ENCODE data around the gene AGRN. TPM values are rescaled to one million over a fixed set of nuclear protein-coding genes. Genes with fewer than 3 reads are reported as not detected.
"Not testable (repeated sequence)": the region's sequence is repeated elsewhere in the genome, so short reads cannot be mapped to it uniquely, and the experiment has no call there.

Gene AGRN
- total RNA-seq, 1 experiment from 2014 or later: 446 TPM

DNA sequence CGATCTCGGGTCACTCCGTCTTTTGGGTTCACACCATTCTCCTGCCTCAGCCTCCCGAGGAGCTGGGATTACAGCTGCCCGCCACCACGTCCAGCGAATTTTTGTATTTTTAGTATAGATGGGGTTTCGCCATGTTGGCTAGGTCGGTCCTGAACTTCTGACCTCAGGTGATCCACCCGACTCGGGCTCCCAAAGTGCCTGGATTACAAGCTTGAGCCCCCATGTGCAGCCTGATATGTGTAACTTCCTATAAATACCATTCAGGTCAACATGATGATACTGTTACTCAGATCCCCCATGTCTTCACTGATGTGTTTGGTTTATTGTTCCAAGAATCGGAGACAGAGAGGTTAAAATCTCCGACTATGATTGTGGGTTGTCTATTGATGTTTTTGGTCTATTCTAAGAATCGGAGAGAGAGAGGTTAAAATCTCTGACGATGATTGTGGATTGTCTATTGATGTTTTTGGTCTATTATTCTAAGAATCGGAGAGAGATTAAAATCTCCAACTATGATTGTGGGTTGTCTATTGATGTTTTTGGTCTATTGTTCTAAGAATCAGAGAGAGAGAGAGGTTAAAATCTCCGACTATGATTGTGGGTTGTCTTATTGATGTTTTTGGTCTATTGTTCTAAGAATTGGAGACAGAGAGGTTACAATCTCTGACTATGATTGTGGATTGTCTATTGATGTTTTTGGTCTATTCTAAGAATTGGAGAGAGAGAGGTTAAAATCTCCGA is 78.9 kb downstream of the AGRN start:
- H3K36me3 Mint-ChIP-seq (ENCODE audit: insufficient read depth, unreplicated experiment): peaks cover 13% of the 10 kb centered on the region
- H3K9me3 Mint-ChIP-seq (ENCODE audit: low read depth, unreplicated experiment): peaks cover 4% of the 10 kb centered on the region
- no peaks in the 10 kb centered on the region for H3K27me3 Mint-ChIP-seq (ENCODE audit: unreplicated experiment)
- intact Hi-C loops (cut with micrococcal nuclease; ENCODE audit: unreplicated experiment): no loop called here
- H3K4me3 Mint-ChIP-seq (ENCODE audit: low read depth, unreplicated experiment): no peak overlapping the region
- H3K4me1 Mint-ChIP-seq (ENCODE audit: low read depth, unreplicated experiment): no peaks in the 10 kb centered on the region
- no peak for DNase-seq
- TF ChIP-seq, protein P1, sequence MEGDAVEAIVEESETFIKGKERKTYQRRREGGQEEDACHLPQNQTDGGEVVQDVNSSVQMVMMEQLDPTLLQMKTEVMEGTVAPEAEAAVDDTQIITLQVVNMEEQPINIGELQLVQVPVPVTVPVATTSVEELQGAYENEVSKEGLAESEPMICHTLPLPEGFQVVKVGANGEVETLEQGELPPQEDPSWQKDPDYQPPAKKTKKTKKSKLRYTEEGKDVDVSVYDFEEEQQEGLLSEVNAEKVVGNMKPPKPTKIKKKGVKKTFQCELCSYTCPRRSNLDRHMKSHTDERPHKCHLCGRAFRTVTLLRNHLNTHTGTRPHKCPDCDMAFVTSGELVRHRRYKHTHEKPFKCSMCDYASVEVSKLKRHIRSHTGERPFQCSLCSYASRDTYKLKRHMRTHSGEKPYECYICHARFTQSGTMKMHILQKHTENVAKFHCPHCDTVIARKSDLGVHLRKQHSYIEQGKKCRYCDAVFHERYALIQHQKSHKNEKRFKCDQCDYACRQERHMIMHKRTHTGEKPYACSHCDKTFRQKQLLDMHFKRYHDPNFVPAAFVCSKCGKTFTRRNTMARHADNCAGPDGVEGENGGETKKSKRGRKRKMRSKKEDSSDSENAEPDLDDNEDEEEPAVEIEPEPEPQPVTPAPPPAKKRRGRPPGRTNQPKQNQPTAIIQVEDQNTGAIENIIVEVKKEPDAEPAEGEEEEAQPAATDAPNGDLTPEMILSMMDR (IDR thresholded peaks at IDR 0.05; ENCODE audit: unreplicated experiment): no peak
- CTCF ChIA-PET: no interaction called here
- no peak overlapping the region for H3K27ac Mint-ChIP-seq (ENCODE audit: unreplicated experiment)
- BruUV-seq (replicated peaks): no TSS peak

GRCh38 chr1:1099506-1100183 is 79.7 kb downstream of the AGRN start:
- H3K27me3 Mint-ChIP-seq (ENCODE audit: unreplicated experiment): no peaks in the 10 kb centered on the region

GRCh38 chr1:1100296-1100695 is 80.4 kb downstream of the AGRN start:
- H3K27ac Mint-ChIP-seq (ENCODE audit: unreplicated experiment): no peak overlapping the region
- no peaks in the 10 kb centered on the region for H3K27me3 Mint-ChIP-seq (ENCODE audit: unreplicated experiment)
- BruUV-seq (replicated peaks): no TSS peak
- intact Hi-C loops (cut with micrococcal nuclease; ENCODE audit: unreplicated experiment): no loop called here
- CTCF ChIA-PET: no interaction called here
- TF ChIP-seq, protein P1 (IDR thresholded peaks at IDR 0.05; ENCODE audit: unreplicated experiment): no peak
- no peak overlapping the region for H3K4me3 Mint-ChIP-seq (ENCODE audit: low read depth, unreplicated experiment)
- no peaks in the 10 kb centered on the region for H3K4me1 Mint-ChIP-seq (ENCODE audit: low read depth, unreplicated experiment)
- H3K36me3 Mint-ChIP-seq (ENCODE audit: insufficient read depth, unreplicated experiment): peaks cover 12% of the 10 kb centered on the region
- DNase-seq: no peak
- H3K9me3 Mint-ChIP-seq (ENCODE audit: low read depth, unreplicated experiment): peaks cover 4% of the 10 kb centered on the region

More at GRCh38 chr1:1099506-1100183, 79.7 kb downstream of the AGRN start:
- Mint-ChIP-seq H3K4me1 (ENCODE audit: low read depth, unreplicated experiment) (no peaks in the 10 kb centered on the region), H3K4me3 (ENCODE audit: low read depth, unreplicated experiment) (no peak overlapping the region), H3K36me3 (ENCODE audit: insufficient read depth, unreplicated experiment) (peaks cover 12% of the 10 kb centered on the region), H3K27ac (ENCODE audit: unreplicated experiment) (no peak overlapping the region), H3K9me3 (ENCODE audit: low read depth, unreplicated experiment) (peaks cover 4% of the 10 kb centered on the region)
- no peak for DNase-seq
- BruUV-seq (replicated peaks): no TSS peak
- TF ChIP-seq, protein P1 (IDR thresholded peaks at IDR 0.05; ENCODE audit: unreplicated experiment): no peak
- intact Hi-C loops (cut with micrococcal nuclease; ENCODE audit: unreplicated experiment): no loop called here
- CTCF ChIA-PET: no interaction called here

DNA sequence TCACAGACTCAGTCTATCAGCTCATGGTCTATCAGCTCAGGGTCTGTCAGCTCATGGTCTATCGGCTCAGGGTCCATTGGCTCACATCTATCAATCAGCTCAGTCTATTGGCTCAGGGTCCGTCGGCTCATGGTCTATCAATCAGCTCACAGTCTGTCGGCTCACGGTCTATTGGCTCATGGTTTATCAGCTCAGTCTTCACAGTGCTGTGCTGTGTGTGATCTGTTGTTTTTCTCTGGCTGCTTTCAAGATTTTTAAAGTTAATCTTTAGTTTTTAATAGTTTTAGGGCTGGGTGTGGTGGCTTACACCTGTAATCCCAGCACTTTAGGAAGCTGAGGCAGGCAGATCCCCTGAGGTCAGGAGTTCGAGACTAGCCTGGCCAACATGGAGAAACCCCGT is 81.6 kb downstream of the AGRN start:
- Mint-ChIP-seq H3K27me3 (ENCODE audit: unreplicated experiment) (no peaks in the 10 kb centered on the region), H3K36me3 (ENCODE audit: insufficient read depth, unreplicated experiment) (peaks cover 12% of the 10 kb centered on the region), H3K4me3 (ENCODE audit: low read depth, unreplicated experiment) (no peak overlapping the region), H3K4me1 (ENCODE audit: low read depth, unreplicated experiment) (no peaks in the 10 kb centered on the region), H3K9me3 (ENCODE audit: low read depth, unreplicated experiment) (peaks cover 4% of the 10 kb centered on the region), H3K27ac (ENCODE audit: unreplicated experiment) (no peak overlapping the region)
- TF ChIP-seq, protein P1 (IDR thresholded peaks at IDR 0.05; ENCODE audit: unreplicated experiment): no peak
- DNase-seq: no peak
- intact Hi-C loops (cut with micrococcal nuclease; ENCODE audit: unreplicated experiment): no loop called here
- BruUV-seq (replicated peaks): no TSS peak
- CTCF ChIA-PET: no interaction called here

DNA sequence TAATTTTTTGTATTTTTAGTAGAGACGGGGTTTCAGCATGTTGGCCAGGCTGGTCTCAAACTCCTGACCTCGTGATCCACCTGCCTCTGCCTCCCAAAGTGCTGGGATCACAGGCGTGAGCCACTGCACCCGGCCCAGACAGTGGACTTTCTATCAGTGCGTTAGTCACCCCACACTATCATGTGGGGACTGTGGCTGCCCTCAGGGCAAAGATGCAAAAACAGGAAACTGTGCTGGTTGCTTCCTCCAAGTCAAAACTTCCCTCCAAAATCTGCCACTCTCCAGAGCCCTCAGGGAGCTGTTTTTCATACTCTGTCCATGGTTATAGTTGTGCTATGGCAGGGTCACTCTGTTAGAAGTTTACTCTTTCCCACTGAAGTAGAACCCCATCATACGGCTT is 84.2 kb downstream of the AGRN start:
- H3K9me3 Mint-ChIP-seq (ENCODE audit: low read depth, unreplicated experiment); H3K36me3 Mint-ChIP-seq (ENCODE audit: insufficient read depth, unreplicated experiment); DNase-seq; H3K4me3 Mint-ChIP-seq (ENCODE audit: low read depth, unreplicated experiment); H3K4me1 Mint-ChIP-seq (ENCODE audit: low read depth, unreplicated experiment); BruUV-seq (replicated peaks); intact Hi-C loops (cut with micrococcal nuclease; ENCODE audit: unreplicated experiment); CTCF ChIA-PET; H3K27ac Mint-ChIP-seq (ENCODE audit: unreplicated experiment); H3K27me3 Mint-ChIP-seq (ENCODE audit: unreplicated experiment): not testable (repeated sequence)
